GM12801 (cell line): ENCODE measurements around the gene LSM5.

Source experiments
- CTCF ChIP-seq: IDR thresholded peaks from one replicate; pipeline ENCODE4 v1.5.1; 2011; ENCODE audit warnings: control low read depth; ENCODE audit not compliant: insufficient read length; ENCODE audit errors: extremely low read depth

Gene LSM5

GRCh38 chr7:32518534-32519140 lies 28.5 kb upstream of the LSM5 start:
- no peak for TF ChIP-seq CTCF

- TF ChIP-seq CTCF = no peak
Observed at GRCh38 chr7:32516551-32517100, 26.4 kb upstream of the LSM5 start.

GRCh38 chr7:32515890-32516550 lies 25.8 kb upstream of the LSM5 start:
- no peak for TF ChIP-seq CTCF

- TF ChIP-seq CTCF = no peak
Observed at GRCh38 chr7:32513210-32513609, 23.0 kb upstream of the LSM5 start.

- TF ChIP-seq CTCF = no peak
Observed at GRCh38 chr7:32511791-32512190, 21.6 kb upstream of the LSM5 start.

- TF ChIP-seq CTCF = no peak
Observed at GRCh38 chr7:32507414-32507813, 17.2 kb upstream of the LSM5 start.

- TF ChIP-seq CTCF = no peak
Observed at GRCh38 chr7:32506266-32507054, 16.3 kb upstream of the LSM5 start.
